Measurements from ENCODE around the gene UNC5A. TPM values are rescaled to one million over a fixed set of nuclear protein-coding genes. Genes with fewer than 3 reads are reported as not detected.
A peak's percentile ranks its signal among the peaks of the same experiment; 100 is the strongest.

The UNC5A gene
- total and polyA plus RNA-seq, 9 of the 15 experiments (the other 6 are each of a cell fraction or from before 2014, with no cell fraction given) = not detected

- ChIA-PET POLR2A (no interaction called here), CTCF (ENCODE audit: low intra/inter-chr PET ratio) (no interaction called here)
- Histone ChIP-seq H3K27ac (ENCODE audit: extremely low read depth, low read depth, low read length) (no peak overlapping the region), H3K27me3 (ENCODE audit: control insufficient read depth in 2 of 2, insufficient read depth in 2 of 2, low read length in 2 of 2) (peaks cover 45 to 82% of the 10 kb centered on the region in 2 experiments), H3K79me2 (ENCODE audit: control insufficient read depth, insufficient read depth, low read length) (no peaks in the 10 kb centered on the region), H3K9me3 (replicated peaks; ENCODE audit: control insufficient read depth, insufficient read depth, low read depth, low read length) (no peaks in the 10 kb centered on the region), H2AFZ (ENCODE audit: low read depth, low read length) (no peak overlapping the region), H3K9me1 (ENCODE audit: control insufficient read depth, insufficient read depth, low read length) (no peaks in the 10 kb centered on the region), H4K20me1 (replicated peaks; ENCODE audit: control insufficient read depth, insufficient read depth, low read length) (no peaks in the 10 kb centered on the region), H3K4me2 (ENCODE audit: insufficient read depth, low read length) (no peak overlapping the region), H3K36me3 (ENCODE audit: control insufficient read depth, insufficient read depth, low read length) (no peaks in the 10 kb centered on the region), H3K4me1 (replicated peaks in 1 of 2; ENCODE audit: control insufficient read depth in 2 of 2, insufficient read depth in 2 of 2, low read length in 2 of 2) (0 out of 5 replicates have a peak, but pooled peaks cover 0 to 2% of the 10 kb centered on the region in 2 experiments), H3K9ac (ENCODE audit: insufficient read depth in 1 of 2, low read depth in 2 of 2, low read length in 2 of 2) (no peak overlapping the region), H3K4me3 (no peak overlapping the region)
- DNase-seq (ENCODE audit: extremely low read depth in 1 of 4, low spot score in 3 of 4) (no peak), FAIRE-seq (no peak), ATAC-seq (no peak)
- intact Hi-C loops (cut with micrococcal nuclease) = no loop called here
- in situ Hi-C loops (cut with MboI) = no loop called here
- TF ChIP-seq ZNF12 (CRISPR knock-in tag; IDR thresholded peaks at IDR 0.05) (no peak), NFATC3 (IDR thresholded peaks at IDR 0.05) (no peak), ATF3 (IDR thresholded peaks at IDR 0.05) (no peak), ATF3 (CRISPR knock-in tag; conservative IDR thresholded peaks at IDR 0.05) (no peak), PCBP1 (IDR thresholded peaks at IDR 0.05; ENCODE audit: low read depth, low read length, poor library complexity, severe bottlenecking) (no peak), MITF (IDR thresholded peaks at IDR 0.05) (no peak), E2F4 (CRISPR knock-in tag; IDR thresholded peaks at IDR 0.05; ENCODE audit: low read depth) (no peak), RBM25 (IDR thresholded peaks at IDR 0.05; ENCODE audit: low read depth, low read length, severe bottlenecking) (peak; percentile 77), CBFA2T3 (IDR thresholded peaks at IDR 0.05) (no peak), PKNOX1 (IDR thresholded peaks at IDR 0.05) (0 out of 2 replicates have a peak, but pooled peaks have one; percentile 7)
- BruUV-seq (replicated peaks) = no TSS peak
- 0% methylated on average over 7 of the region's 7 CpGs for WGBS (ENCODE audit: insufficient coverage, low coverage, missing lambda C conversion rate)
Observed at GRCh38 chr5:176775409-176775808, 35.0 kb upstream of the UNC5A start.
